Measurements from ENCODE around the gene OSGIN1. TPM values are rescaled to one million over a fixed set of nuclear protein-coding genes. Genes with fewer than 3 reads are reported as not detected.
"Not testable (repeated sequence)": the region's sequence is repeated elsewhere in the genome, so short reads cannot be mapped to it uniquely, and the experiment has no call there.

OSGIN1 gene
- total RNA-seq, 1 donor from 2014 or later = 5.9 TPM

DNA sequence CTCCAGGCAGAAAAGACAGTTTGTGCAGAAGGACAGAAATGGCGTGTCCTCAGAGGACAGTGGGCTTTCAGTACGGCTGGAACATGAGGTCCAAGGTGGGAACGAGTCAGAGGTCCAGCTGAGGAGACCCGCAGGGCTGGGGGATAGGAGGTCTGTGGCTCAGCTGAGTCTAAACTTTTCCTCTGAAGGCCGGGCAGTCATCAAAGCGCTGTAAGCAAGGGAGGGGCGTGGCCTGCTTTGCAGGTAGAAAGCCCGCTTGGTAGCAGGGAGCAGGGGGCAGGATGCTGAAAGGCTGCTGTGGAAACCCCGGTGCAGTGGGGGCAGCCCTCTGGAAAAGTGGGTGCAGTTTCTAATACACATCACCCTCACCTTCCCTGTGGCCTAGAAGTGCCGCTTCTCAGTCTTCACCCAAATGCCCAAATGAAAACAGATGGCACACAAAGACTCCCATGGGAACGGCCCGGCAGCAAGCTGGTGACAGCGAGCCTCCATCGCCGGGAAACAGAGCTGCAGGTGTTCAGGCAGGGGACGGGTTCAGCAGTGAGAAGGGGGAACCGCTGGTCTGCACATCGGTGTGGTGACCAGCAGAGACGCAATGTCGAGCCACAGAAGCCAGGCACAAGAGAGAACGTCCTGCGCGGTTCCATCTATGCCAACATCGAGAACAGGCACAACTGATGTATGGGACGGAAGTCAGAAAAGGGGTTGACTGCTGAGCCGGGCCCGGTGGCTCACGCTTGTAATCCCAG is 12.2 kb upstream of the OSGIN1 start:
- no peak for DNase-seq (ENCODE audit: low spot score)

DNA sequence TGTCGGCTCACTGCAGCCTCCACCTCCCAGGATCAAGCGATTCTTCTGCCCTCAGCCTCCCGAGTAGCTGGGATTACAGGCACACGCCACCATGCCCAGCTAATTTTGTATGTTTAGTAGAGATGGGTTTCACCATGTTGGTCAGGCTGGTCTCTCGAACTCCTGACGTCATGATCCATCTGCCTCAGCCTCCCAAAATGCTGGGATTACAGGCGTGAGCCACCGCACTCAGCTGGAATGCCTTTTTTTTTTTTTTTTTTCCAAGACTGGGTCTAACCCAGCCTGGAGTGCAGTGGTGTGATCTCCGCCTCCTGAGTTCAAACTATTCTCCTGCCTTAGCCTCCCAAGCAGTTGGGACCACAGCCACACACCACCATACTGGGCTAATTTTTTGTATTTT is 11.5 kb upstream of the OSGIN1 start:
- DNase-seq (ENCODE audit: low spot score) = not testable (repeated sequence)

DNA sequence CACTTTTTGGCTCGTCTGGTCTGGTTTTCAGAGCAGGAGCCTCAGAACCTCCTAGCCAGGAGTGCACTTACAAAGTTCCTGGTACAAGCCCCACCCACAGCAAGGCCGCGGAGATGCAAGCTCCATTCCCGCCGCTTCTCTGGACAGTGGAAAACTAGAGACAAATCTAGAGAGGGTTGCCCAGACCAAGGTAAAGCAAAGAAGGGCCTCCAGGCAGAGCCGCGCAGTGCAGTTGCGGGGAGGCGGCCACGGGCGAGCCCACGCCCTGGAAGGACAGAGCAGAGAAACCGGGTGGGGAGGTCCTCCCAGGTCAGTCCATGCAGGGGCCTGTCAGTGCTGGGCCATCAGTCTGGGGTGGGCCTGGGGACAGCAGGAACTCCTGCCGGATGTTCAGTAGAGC is 11.0 kb upstream of the OSGIN1 start:
- DNase-seq (ENCODE audit: low spot score) = no peak

DNA sequence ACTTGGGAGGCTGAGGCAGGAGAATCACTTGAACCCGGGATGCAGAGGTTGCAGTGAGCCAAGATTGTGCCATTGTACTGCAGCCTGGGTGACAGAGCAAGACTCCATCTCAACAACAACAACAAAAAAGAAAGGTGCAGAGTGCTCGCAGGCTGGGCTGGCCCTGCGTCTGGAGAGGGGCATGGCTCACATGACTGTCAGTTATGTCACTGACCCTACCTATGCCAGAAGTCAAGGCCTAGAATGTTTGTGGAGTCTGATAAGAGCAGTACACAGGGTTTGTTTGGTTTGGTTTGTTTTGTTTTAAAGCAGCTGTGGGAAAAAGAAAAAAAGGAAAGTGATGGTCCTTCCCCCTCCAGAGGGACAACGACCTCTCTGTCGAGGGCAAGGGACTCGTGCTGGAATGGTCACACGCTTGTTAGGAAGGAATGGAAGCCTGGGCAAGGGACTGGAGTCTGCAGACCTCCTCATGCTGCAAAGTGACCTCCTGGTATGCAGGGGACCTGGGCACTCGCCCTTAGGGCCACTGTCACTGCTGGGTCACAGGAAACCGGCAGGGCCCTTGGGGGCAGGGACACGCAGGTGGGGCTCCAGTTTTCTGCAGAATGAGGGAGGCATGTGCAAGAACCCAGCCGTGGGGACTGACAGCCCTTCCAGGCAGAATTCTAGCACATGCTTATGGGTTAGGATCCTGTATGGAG is 10.1 kb upstream of the OSGIN1 start:
- DNase-seq (ENCODE audit: low spot score) = no peak

DNA sequence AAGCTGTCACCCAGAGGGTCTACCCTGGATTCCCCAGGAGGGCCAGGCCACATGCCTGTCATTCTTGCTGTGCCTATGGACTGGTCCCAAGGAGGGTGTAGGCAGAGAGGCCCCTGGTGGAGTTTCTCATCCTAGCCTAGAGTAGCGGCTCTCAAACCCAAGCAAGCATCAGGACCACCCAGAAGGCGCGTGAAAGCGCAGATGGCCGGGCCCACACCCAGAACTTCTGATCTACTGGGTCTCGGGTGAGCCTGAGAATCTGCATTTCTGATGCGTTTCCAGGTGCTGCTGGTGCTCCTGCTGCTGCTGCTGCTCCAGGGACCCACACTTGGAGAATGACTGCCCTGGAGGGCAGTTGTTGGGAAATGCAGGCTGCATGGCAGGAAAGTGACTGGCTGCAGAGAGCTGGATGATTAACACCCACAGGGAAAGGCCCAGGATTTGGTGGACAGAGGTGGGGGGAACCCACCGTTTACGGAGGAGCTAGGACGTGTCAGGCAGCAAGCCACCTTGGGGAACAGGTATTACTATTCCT is 9.5 kb upstream of the OSGIN1 start:
- no peak for DNase-seq (ENCODE audit: low spot score)

DNA sequence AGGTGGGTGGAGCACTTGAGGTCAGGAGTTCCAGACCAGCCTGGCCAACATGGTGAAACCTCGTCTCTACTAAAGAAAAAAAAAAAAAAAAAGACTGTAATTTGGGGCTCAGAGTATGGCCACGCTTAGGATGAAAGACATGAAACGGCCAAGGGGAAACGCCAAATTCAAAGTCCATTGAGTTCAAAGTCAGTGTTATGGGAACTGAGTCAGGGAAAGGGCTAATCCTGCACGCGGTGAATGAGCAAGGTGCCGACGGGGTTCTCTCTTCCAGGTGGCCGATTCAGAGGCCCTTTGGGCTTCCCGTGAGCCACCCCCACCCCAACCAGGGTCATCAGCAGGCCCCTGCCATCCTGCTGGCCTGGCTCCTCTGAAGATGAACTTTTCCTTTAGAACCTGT is 7.5 kb upstream of the OSGIN1 start:
- no peak for DNase-seq (ENCODE audit: low spot score)

DNA sequence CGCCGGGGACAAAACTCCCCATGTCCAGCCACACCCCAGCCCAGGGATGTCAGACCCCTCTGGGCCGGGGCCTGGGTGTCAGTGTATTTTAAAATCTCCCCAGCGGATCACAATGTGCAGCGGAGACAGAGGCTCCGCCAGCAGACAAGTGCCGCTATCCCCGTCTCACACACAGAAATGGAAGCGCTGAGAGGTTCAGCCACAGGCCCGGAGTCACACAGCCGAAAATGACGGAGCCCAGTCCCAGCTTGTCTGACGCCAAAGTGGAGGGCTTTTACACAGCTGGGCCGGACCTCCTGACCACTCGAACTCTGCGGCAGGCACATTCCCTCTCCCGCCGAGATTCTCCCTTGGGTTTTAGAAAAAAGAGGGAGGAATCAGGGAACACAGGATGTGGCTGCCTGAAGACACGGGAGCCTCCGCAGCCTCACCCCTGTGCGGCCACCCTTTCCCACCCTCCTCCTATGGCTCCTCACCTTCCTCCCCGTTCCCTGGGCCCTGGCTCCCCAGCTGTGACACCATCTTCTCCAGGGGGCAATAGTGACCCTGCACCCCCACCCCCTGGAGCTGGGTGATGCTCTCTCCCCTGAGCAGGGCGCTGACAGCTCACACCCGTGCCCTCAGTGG is 6.8 kb upstream of the OSGIN1 start:
- DNase-seq (ENCODE audit: low spot score) = no peak

DNA sequence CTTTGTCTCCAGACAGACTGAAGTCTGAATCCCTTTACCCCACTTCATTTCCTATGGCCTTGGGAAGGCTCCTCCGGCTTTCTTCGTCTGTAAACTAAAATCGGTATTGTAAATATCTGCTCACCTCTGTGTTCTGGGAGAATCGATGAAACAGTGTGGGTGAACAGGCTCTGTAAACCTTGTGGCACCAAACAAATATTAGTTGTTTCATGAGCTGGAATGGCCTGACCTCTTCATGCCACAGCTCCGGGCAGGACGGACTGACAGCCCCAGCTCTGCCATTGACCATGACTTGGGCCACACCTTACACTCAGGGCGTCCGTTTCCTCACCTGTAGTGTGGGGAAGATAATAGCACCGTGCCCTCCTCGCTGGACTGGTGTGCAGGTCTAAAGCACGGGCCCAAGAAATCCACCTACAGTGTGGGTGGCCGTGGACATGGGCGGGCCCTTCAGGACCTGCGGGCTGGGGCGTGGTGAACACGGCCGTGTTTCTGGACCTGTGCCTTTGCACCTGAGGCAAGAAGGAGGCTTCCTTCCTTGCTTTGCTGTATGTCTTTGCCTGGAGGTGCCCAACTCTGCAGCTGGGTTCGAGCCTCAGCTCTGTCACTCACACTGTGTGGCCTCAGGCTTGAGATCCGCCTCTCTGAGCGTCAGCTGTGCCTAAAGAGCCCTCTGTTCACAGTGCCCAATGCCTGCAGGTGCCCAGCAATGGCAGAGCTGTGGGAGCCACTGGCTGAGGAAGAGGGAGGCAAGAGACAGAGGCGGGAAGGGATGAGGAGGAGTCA is 6.1 kb upstream of the OSGIN1 start:
- no peak for DNase-seq (ENCODE audit: low spot score)

DNA sequence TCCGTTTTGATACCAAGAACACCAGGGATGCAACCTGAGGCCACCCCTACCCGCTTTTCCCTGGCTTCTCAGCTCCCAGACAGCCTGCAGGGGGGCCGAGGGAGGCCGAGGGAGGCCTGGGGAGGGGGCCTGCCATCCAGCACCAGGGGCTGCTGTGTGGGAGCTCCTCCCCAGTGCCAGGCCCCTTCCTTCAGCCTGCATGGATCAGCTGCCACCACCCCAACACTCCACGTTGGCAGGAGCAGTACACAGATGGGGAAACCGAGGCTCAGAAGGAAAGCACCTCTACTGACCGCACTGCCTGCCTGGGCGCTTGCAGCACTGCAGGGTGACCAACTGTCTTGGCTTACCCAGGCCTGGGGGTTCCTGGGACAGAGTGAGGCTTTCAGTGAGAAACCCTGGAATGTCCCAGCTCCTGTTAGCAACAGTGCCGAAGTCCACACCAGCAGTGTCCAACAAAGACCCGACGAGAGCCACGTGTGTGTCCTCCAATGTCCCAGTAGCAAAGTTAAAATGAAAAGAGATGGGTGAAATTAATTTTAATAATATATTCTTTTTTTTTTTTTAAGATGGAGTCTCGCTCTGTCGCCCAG is 5.3 kb upstream of the OSGIN1 start:
- DNase-seq (ENCODE audit: low spot score) = no peak

DNA sequence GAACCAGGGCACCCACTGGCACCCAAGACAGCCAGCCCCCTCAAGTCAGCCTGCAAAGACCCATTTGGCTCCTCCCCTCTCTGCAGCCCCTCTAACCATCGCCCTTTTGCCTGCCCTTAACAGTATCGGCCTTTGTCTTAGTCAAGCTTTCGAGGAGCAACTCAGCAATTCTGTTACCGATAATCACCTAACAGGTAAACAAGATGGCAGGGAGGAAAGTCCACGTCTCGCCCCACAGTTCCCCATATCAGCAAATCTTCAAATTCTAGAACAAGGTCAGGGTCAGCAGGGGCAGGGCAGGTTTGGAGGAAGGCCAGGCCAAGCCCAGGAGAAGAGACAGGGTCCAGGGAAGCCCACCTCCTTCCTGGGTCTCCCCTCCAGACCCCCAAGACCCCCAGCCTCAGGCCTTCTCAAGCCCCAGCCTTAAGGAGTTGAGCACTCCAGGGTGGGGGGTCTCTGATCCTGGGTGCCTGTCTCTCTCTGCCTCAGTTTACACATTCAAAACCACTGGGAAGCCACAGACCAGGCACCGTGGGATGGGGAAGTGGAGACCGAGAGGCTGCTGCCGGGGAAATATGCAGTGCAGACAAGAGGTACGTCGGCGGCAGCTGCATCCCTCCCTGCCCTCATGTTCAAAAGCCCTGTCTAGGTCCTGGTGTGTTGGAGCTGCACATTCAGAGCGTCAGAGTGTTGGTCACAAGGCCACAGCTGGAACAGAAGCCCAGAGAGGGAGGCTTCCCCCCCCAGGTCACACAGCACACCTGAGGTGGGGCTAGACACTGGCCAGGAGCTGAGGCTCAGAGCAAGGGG is 3.9 kb upstream of the OSGIN1 start:
- DNase-seq (ENCODE audit: low spot score) = no peak

DNA sequence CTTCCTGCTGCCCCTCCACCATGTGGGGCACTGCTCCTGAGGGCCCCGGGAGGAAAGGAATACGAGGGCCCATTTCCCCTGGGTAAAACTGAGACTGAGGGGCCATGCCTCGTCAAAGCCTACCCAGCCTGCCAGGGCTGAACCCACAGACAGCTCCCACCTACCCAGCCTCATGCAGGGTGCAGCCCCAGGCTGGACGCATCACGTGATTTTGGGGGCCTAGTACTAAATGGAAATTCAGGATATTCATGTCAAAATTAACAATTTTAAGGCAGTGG is 3.4 kb upstream of the OSGIN1 start:
- DNase-seq (ENCODE audit: low spot score) = no peak

DNA sequence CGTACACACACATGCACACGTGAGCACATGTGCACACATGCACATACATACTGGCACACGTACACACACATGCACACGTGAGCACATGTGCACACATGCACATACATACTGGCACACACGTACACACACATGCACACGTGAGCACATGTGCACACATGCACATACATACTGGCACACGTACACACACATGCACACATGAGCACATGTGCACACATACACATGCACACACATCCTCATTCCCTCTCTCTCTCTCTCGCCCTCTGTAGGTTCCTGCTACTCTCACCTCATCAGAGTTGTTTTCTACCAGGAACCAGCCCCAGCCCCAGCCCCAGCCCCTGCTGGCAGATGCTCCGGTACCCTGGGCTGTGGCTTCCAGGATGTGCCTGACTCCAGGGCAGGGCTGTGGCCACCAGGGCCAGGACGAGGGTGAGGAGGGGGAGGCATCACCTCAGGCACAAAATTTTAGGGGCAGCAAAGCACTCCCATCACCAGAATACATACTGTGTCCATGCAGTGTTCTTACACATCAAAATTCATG is 2.1 kb upstream of the OSGIN1 start:
- DNase-seq (ENCODE audit: low spot score) = not testable (repeated sequence)

DNA sequence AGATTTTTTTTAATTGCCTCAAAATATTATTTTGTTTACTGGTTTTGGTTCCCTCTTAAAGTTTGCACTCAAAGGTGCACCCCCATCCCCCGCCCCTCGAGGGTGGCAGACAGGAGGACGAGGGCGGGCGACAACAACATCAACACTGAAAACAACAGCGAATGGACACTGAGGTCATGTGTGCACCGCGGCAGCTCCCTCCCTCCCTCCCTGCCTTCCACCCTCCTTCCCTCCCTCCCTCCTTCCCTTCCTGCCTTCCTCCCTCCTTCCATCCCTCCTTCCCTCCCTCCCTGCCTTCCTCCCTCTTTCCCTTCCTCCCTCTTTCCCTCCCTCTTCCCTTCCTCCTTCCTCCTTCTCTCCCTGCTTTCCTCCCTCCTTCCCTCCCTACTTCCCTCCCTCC is 1.5 kb upstream of the OSGIN1 start:
- DNase-seq (ENCODE audit: low spot score) = no peak

DNA sequence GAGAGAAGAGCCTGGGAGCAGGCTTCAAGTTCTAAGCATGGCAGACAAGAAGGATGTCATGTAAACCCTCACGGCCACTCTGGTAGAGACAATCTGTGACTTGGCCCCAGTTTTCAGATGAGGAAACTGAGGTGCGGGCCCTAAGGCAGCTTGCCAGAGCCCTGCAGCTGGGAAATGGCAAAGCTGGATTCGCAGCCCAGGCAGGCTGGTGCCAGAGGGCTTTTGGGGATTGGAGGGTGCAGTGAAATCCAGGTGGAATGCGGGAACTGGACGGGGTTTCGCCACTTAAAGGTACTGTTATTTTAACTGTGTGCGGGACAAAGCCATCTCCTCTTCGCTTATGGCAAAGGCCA is 477 bp upstream of the OSGIN1 start:
- DNase-seq (ENCODE audit: low spot score) = no peak

DNA sequence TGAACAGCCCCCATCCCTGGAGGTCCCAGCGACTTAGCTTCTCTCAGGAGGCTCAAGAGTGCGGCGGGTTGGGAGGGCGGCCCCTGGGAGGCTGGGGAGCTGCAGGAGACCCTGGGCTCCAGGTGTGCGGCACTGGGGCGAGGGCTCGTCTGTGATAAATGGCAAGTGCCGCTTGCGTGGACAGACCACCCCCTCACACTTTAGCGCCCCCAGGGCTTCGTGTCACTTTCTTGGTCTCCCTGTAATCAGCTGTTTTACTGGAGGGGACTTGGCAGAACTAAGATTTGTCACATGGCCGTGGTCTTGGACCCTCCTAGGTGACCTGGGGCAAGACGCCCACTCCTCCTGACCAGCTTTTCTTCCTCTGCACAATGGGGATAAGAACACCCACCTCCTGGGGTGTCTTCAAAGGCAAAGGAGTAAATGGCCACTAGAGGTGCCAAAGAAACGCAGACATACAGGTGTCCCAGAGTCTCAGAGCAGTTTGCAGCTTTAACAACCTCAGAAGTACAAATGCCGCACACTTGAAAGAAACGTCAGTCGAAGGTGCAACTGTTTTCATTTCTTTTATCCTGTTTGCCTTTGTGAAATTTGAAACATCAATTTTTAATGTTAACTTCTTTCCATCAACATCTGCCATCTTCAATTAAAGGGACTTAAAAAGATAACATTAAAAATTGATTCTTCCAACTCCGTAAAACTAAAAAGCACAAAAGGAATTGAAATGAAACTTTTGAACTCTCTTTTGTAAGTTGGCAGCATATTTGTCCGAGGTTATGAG is 946 bp downstream of the OSGIN1 start:
- no peak for DNase-seq (ENCODE audit: low spot score)

DNA sequence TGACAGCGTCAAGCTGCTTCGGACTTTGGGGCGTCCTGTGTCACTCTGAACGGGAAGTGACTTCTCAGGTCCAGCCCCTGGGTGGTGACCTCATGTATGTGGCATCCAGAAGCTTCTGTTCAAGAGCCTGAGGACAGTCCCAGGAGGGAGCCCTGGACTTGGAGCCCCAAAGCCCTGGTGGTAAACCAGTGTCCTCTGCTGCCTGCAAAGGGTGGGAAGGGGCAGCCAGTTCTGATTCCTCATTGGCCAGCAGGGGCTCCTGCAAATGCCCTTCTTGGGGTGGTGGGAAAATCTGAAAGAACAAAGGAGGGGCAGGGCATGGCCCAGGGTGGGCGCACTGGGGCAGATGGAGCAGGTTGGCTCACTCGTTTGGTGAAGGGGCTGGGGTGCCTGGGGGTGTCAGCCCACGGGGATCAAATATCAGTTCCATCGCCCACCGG is 1.6 kb downstream of the OSGIN1 start:
- DNase-seq (ENCODE audit: low spot score) = no peak

DNA sequence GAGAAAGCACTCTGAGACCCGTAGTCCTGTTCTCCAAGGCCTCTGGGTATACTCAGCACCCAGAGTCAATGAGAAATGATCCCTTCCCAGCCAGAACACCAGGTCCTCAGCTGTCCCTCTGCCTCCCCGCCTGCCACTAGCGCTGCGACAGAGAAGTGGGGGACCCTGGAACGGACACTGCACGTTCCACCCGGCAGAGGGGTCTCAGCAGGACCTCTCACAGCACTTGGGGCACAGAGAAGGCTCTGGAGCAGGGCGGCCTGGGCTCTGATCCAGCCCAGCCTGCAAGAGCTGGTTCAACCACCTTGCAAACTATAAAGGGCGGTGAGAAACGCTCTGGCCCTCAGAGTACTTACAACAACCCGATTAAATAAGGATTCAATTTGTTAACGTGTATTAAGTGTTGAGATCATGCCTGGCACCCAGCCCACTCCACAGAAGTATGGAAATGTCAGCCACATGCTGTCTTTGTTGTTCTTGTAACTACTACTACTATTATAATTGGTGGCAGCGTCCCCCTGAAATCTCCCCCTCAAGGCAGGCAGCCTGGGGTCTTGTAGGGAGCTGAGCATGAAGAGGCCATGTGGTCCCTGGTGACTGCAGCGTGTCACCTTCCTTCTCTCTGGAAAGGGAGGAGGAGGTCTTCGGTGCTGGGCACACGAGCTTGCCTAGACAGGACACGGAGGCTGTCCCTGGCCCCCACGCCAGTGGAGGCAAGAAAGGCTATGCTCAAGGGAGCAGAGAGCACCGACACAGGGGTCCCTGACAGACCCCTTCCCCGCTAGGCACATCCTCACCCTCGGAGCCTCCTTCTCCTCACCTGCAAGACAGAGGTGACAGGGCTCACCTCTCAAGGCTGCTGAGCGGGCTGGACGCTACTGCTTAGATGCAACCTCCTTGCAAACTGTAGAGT is 2.4 kb downstream of the OSGIN1 start:
- DNase-seq (ENCODE audit: low spot score) = no peak

DNA sequence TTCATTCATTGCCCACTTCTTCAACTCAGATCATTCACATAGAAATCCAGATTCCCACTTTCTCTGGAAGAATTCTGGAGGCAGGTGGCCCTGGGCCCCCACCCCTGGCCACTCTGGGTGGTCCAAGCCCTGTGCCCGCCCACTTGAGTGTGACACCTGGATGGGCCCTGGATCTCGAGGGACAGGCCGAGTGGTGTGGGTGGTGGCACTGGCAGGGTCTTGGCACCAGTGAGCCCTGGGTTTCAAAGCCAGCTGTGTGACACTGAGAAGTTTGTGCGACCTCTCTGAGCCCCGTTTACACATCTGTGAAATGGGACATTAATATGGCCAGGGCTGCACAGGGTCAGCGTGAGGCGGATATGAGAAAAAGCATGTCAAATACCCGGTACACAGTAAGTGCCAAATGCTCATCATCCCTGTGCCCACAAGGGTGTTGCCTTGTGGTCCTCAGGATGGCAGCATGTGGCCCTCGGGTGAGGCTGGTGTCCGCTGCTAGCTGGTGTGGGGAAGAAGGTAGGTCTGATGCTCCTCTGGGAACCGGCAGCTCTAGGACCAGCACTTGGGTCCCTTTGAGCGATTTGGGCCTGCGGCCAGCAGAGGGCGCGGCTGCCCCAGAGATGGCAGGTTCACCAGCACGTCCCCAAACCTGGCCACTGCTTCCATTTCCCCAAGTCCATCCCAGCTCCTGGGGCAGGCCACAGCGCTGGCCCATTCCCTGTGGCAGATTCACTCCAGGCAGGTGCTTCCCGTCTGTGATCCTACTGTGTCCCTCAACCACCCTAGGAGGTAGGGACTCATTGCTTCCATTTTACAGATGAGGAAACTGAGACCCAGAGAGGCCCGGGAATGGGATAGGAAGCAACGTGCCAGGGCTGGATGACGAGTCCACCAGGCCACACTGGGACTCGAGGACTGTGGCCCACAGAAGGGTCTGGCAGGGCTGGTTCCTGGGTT is 3.6 kb downstream of the OSGIN1 start:
- peak; percentile 84 for DNase-seq (ENCODE audit: low spot score)
